GM10847 (cell line): ENCODE results near the gene LRRC8D.

ENCODE experiments used
- POLR2A ChIP-seq: IDR thresholded peaks from 2 replicates; pipeline ENCODE4 v1.6.1; 2011; ENCODE audit not compliant: insufficient read length; ENCODE audit errors: extremely low read depth

The LRRC8D gene

GRCh38 chr1:89820422-89821321, at the start of gene LRRC8D:
TSS of gene LRRC8D (plus strand) at chr1:89821032. CDS start at chr1:89933069, 112,037 bp downstream.
- TF ChIP-seq POLR2A, result peak; percentile 58

GRCh38 chr1:89771991-89772560, 48.8 kb upstream of the LRRC8D start:
- no peak for TF ChIP-seq POLR2A

DNA sequence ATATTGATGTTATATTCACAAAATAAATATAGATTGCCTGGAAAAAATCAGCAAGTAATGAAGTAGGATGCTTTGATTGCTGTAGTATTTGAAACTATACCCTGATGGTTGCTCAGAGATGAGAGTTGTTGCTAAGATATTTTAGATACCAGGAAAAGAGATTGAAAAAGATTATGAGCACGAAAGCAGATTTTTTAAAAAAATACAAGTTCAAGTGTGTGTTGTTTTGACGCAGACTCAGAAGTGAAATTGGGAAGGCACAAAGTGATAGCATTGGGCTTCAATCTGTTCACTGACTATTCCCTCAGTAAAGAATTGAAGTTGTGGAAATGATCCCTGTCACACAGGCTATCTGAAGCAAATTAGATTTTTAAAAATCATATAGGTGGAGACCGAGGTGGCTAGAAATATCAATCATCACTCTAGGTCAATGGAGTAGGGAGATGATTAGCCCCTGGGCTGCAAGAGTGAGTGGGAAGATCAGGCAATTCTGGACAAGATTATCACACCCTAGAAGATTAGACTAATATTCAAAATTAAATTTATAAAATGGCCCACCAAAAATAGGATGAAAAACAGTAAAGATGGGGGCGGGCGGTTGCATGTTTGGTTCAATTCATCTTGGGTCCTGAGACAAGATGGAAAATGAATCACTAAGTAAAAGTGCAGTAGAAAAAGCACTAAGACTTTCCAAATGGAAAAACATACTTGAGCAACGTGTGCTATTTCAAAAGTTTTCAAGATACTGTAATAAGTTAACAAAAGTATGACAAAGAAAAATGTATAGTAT, 41.5 kb upstream of the LRRC8D start:
- TF ChIP-seq POLR2A, result no peak

DNA sequence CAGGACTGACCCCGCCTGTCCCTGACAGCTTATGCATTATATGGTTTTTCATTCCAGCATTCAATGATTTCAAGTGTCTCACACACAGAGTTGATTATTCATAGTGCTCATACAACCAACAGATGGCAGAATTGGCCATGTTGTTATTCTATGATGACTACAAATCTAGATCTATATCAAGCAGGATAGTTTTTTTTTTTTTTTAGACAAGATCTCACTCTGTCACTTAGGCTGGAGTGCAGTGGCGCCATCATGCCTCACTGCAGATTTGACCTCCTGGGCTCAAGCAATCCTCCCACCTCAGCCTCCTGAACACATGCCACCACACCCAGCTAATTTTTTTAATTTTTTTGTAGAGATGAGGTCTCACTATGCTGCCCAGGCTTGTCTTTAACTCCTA, 40.1 kb upstream of the LRRC8D start:
- TF ChIP-seq POLR2A, result no peak

- TF ChIP-seq POLR2A, result no peak
Measured at GRCh38 chr1:89781494-89782126, 39.2 kb upstream of the LRRC8D start.

GRCh38 chr1:89786628-89787214, 34.1 kb upstream of the LRRC8D start:
- TF ChIP-seq POLR2A, result no peak

DNA sequence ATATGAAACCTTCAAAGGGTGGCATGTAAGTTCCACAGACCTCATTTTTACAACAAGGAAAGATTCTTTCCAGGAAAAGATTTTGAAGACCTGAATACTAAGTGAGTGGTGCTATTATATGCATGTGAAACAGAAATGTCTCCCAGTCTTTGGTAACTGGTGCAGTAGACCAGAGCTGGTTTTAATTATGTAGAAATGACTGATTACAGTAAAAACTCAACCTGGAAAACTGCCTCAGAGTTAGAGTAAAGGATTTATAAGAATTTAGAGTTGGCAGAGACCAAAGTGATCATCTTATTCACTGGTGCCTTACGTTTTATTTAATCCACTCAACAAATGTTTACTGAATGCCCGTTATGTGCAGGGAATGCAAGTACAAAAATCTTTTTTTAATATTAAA, 30.2 kb upstream of the LRRC8D start:
- no peak for TF ChIP-seq POLR2A

DNA sequence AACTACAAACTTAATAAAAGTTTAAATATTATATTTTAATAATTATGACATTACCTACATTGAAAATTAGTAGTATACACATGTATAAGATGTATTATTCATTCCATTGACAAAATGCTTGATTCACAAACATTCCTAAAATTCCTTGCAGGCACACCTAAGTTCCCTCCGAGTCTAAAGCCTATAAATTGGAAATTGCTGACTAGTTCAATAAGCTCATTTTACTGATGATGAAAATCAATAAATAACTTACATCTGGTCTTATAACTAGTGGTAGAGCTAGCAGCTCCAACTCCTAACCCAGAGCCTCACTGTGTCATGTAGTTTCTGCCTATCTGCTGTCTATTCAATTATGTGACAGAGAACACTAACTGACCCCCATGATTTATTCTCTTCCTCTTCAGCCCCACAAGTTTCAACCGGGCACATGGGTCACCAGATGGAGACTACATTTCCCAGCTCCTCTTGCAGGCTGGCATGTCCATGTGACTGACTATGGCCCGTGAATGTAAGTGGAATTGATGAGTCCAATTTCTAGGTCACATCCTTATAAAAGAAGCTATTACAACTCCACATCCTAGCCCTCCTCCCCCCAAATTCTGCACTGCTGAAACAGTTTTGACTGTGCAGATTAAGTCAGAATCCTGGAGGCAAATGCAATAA, 29.6 kb upstream of the LRRC8D start:
- no peak for TF ChIP-seq POLR2A

- TF ChIP-seq POLR2A, result no peak
Measured at GRCh38 chr1:89794406-89794805, 26.4 kb upstream of the LRRC8D start.

DNA sequence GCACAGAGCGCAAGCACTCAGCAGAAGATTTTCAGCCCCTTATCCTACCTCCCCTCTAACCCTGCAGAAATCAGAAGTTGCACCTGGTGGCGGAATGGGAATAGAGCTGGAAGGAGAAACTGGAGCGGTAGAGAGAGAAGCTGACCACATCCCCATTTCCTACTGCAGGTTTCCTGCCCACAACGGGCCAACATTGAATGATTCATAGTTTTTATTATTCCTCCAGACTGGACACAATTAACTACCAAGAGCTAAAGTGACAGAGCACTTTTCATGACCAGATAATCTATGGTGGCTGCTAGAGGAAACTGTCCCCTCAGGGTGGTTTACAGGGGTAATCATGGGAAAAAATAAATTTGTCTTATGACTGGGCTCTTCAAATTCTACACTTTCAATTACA, 21.3 kb upstream of the LRRC8D start:
- no peak for TF ChIP-seq POLR2A

DNA sequence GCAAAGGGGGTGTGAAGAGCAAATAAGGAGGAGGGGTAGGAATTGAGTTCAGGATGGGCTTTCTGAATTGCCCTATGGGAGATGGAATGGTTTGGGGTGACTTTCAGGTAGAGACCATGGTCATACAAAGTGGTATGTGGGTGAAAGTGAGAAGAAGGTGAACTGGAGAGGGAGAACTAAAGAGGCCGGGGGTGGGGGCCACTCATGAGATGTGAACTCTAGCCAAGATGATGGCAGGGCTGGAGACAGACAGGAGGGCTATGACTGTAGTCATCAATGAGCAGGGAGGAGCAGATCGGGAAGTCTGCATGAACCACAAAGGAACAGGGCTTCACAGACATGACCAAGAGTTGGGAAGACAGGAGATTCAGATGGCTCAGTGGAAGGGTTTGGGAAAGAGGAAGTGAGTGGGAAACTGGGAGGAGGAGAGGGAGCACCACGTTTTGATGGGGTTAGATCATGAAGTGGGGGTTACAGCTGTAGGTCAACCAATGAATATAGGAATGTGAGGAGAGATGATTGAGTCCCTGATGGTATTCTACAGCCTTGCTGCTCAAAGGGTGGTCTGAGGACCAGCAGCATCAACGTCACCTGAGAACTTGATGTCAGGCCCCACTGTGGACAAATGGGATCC, 20.7 kb upstream of the LRRC8D start:
- no peak for TF ChIP-seq POLR2A

GRCh38 chr1:89800718-89801117, 20.1 kb upstream of the LRRC8D start:
- TF ChIP-seq POLR2A, result no peak

- no peak for TF ChIP-seq POLR2A
Measured at GRCh38 chr1:89802051-89802450, 18.8 kb upstream of the LRRC8D start.

DNA sequence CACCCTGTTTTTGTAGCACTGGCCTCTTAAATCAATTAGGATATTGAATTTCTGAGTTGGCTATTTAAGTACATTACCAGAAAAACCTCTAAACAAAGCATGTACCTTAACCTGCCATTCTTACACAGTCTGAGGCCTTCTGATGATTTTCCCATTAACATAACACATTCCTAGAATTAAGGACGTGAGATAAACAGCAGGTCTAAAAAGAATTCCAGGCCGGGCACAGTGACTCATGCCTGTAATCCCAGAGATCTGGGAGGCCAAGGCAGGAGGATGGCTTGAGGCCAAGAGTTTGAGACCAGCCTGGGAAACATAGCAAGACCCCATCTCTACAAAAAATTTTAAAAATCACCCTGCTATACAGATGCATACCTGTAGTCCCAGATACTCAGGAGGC, 18.0 kb upstream of the LRRC8D start:
- no peak for TF ChIP-seq POLR2A
